Stimulated activated CD8-positive, alpha-beta memory T cell treated with anti-CD3 and anti-CD28 coated beads, Interleukin-15, amount 100 ng/mL, for 48 hours (primary cell): Measurements from ENCODE around the gene TGM2.

Experiments
- DNase-seq, 2 donors: peaks; one replicate each; pipeline ENCODE4 v3.0.0-alpha.2; 2020; ENCODE audit warnings: low read depth in 2 of 2

TGM2 gene

DNA sequence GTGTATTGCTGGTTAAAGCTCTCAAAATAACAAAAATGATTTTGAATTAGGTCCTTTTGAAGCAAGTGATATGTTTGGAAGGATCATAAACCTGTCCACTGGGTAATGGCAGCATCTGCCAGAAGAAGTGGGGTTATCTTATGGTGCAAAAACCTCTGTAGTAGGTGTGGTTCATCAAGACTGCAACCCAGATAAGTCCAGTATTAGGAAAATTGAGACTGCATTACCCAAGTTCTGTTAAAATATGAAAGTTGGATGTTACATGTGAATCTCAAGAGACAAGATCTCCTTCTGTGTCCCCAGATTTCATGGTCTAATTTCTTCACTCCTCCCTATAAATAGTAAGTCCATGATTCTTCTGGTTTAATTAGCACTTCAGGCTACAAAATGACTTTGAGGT is 72.2 kb downstream of the TGM2 start:
- DNase-seq, result no peak

DNA sequence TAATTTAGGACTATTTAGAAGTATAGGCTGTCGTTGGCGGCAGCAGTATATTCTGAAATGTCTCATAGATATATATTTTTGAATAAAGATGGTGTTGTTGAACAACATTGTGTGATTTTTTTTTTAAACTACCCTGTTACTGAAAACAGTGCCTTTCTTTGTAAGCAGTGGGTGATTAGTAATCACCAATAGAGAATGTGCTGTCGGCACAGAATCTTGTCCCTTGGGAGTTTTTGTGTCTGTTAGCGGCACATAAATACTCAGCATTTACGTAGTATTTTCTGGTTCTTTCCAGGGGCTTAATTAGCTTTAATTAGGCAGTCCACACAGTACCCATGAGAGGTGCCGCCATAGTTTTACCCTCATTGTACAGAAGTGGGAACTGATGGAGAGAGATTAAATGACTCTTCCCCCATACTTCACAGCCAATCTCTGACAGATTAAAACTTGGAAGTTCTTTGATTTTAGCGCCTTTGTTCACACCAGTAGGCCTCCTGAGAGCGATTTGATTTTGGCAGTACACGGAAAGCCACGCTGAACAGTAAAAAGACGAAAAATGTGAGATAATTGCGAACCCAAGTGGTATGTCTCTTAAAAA is 72.7 kb downstream of the TGM2 start:
- DNase-seq, result no peak

DNA sequence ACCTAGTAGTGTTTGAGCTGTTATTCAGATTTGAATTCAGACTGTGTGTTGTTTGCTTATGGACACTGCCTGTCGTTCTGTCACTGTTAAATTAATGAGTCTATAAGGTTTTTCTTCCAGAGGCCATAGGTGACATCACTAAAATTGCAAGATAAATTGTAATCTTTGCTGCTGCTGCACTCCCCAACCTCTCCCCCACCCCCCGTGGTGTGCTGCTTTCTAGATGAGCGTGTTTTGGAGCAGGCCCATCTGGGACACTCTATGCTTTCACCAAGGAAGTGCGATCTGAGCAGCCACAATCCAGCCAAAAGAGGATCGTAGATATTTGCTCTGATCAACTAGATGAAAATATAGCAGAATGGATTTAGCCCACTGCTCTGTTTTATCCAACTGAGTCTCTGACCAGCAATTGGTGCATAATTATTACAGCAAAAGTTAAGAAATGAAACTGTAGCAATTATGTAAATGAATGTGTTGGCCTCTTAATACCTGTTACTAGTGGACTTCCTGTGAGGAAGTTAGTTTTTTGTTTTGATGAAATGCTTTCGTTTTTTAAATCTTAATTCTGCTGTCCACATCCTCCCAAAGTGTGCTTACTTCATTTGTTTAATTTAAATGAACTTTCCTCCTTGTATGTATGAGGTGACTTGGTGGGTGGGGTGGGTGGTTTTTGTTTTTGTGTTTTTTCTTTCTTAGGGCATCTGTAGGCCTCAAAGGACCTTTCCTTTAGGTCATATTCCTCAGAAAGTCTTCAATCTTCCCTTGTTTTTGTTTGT is 73.4 kb downstream of the TGM2 start:
- no peak for DNase-seq

DNA sequence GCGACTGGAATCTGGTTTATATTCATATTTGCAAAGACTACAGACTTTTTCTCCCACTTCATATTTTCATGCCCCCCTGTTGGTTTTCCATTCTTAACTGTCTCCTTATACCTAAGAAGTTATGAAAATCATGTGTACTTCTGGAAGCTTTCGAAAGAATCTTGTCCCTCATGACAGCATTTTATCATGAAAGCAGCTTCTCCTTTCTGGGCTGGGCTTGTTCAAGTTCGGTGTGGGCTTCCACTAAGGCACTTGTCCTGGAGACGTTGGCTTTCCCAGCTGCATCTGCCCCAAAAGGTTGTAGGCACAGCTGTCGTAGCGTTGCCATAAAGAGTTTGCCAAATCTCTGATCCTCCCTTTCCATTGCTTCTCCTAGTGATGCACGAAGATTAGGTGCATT is 75.0 kb downstream of the TGM2 start:
- DNase-seq, result no peak

DNA sequence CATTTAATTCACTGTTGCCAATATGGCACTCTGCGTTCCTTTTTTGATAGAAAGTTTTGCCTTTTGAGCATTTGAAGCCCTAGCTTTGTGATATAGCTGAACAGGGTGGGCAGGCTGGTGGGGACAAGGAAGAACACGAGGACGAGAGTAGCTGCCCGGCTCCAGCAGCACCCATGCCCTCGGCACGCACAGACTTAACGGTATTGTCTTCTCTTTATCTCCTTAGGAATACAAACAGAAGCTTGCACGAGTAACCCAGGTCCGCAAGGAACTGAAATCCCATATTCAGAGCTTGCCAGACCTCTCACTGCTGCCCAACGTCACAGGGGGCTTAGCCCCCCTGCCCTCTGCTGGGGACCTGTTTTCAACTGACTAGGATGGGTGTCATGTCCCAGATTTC is 75.6 kb downstream of the TGM2 start:
- DNase-seq, result no peak

DNA sequence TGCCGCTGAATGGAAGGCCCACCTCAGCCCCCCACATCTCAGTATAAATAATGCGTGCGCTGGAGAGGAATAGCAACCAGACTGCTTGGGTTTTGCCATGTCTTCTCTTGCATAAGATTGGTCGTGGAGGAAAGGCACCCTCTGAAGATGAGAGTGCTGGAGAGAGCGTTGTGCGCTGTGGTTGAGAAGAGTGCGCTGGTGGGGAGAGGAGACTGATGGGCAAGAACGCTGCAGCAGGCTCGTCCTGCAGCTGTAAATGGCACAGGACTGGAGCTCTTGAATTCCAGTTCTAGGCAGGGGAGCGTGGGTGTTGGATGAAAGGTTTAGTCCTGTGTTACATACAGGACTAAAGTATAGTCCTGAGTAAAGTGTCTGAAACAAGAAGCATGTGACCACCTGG is 80.0 kb downstream of the TGM2 start:
- DNase-seq, result no peak

DNA sequence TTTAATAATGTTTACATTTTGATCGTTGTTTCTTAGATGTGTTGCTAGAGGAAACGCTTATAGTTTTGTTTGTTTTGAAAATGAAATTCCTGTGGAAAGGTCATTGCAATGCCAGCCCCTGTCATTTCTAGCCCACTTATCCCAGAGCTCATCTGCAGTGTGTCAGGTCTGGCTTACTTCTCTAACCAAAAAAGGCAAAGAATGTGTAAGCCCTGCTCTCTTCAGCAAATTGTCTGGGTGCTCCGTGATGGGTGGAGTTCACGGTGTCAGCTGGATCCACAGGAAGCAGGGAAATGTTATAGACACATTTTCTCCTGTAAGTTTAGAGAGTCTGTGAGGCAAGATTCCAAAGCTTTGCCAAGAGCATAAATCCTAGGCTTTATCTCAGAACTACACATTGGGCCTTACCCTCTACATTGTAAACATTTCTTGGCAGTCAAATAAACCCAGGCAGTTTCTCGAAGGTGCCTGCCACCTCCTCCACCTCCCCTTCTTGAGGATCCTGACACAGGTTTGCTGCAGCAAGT is 80.6 kb downstream of the TGM2 start:
- no peak for DNase-seq

DNA sequence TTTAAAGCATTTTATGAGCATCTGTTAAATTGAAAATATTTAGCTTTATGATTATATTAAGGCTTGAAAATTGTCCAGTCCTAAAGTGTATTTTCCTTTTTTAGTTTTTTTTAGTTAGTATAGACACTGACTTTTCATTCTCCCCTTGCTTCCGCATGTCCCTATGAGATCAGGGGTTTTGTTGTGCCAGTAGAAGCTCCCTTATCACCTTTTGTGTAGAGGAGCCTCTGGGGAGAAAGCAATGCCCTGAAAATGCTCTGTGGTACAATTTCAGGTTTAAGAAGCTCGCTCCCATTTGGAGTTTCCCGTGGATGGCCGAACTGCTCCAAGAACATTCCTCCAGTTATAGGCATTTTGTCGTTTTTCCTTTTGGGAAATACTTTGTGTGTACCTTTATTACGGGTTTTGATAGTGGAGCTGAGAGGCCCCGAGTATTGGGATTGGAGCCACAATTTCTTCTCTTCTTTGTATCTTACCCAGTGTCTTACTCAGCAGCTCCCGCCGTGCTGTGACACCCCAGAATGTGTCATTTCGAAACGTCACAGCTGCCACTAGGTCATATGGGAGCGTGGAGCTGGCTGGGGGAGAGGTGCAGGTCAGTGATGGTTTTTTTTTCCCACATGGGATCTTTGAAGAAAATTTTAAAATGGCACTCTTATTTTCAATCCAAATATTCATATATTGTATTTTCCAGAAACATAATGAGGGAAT is 81.6 kb downstream of the TGM2 start:
- DNase-seq, result no peak

DNA sequence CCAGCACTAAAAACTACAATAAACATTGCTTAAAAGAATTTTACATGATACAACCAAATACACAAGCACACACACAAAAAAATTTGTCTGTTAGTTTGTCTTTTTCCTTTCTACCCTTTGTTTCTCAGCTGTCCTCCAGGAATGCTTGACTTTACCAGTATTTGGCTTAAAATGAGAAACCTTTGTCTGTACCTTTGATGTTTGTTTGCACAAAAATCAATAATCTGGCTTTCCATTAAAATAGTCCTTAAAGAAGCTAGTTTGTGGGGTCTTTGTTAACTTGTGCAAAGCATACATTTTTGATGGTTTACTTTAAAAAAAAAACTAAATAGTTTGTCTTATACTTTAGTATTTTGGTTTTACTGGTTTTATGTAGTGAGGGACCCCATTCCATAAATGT is 82.2 kb downstream of the TGM2 start:
- DNase-seq, result no peak

DNA sequence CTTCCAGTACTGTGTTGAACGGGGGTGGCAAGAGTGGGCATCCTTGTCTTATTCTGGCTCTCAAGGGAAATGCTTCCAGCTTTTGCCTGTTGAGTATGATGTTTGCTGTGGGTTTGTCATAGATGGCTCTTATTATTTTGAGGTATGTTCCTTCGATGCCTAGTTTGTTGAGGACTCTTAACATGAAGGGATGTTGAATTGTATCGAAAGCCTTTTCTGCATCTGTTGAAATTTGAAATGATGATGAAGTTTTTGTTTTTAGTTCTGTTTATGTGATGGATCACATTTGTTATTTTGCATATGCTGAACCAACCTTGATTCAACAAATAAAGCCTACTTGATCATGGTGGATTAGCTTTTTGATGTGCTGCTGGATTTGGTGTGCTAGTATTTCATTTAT is 83.5 kb downstream of the TGM2 start:
- DNase-seq, result no peak

DNA sequence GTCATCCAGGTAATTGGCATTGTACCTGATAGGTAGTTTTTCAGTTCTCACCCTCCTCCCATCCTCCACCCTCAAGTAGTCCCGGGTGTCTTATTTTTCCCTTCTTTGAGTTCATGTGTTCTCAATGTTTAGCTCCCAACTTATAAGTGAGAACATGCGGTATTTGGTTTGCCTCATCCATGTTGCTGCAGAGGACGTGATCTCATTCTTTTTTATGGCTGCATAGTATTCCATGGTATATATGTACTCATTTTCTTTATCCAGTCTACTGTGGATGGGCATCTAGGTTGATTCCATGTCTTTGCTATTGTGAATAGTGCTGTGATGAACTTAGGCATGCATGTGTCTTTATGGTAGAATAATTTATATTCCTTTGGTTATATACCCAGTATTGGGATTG is 85.7 kb downstream of the TGM2 start:
- no peak for DNase-seq

DNA sequence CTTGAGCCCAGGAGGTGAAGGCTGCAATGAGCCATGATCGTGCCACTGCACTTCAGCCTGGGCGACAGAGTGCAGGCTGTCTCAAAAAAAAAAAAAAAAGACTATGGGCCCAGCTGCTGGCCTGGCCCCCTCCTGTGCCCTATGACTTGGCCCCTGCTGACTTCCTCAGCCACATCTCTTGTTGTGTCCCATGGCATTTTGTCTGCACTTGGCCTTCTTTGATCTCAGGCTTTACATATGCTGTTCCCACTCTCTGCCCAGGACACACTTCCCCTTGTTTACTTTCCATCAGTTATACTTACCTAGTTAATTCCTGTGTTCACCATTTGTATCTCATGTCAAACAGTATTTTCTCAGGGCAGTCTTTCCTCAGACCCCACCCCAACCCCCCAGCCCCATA is 87.0 kb downstream of the TGM2 start:
- no peak for DNase-seq
